Spinal cord (tissue), 10 donors: Measurements from ENCODE around the gene ALDH1A1. TPM values are rescaled to one million over a fixed set of nuclear protein-coding genes. Genes with fewer than 3 reads are reported as not detected.
"Not testable (repeated sequence)": the region's sequence is repeated elsewhere in the genome, so short reads cannot be mapped to it uniquely, and the experiment has no call there.

ENCODE experiments used
- DNase-seq, 6 donors: peaks; one replicate each; pipeline versions ENCODE4 v3.0.0 to v3.0.0-alpha.2; 2013 to 2015; ENCODE audit warnings: low spot score in 6 of 6, low read depth in 4 of 6
- H3K27ac ChIP-seq: one replicate; pipeline ENCODE4 v1.5.1; 2013; ENCODE audit warnings: low read depth, low read length, control low read depth
- H3K27me3 ChIP-seq: one replicate; pipeline ENCODE4 v1.6.1; 2013; ENCODE audit warnings: low read length; ENCODE audit not compliant: control insufficient read depth, insufficient read depth
- H3K36me3 ChIP-seq: one replicate; pipeline ENCODE4 v1.6.1; 2013; ENCODE audit warnings: low read length; ENCODE audit not compliant: control insufficient read depth, insufficient read depth
- H3K4me1 ChIP-seq: one replicate; pipeline ENCODE4 v1.6.1; 2013; ENCODE audit warnings: low read length; ENCODE audit not compliant: control insufficient read depth, insufficient read depth
- H3K4me3 ChIP-seq: one replicate; pipeline ENCODE4 v1.5.1; 2013; ENCODE audit warnings: low read depth, low read length, control low read depth
- H3K9me3 ChIP-seq: one replicate; pipeline ENCODE4 v1.6.1; 2013; ENCODE audit warnings: low read length; ENCODE audit not compliant: control insufficient read depth, insufficient read depth
- WGBS: methylation state at CpG from one replicate; pipeline ENCODE4 v1.1.5; 2013; ENCODE audit warnings: missing lambda C conversion rate; ENCODE audit not compliant: insufficient coverage; 5-methylcytosine and 5-hydroxymethylcytosine counted together
- polyA plus RNA-seq, 2 donors: library from polyadenylated mRNA; unstranded; fragments of 120-200 nt; gene quantifications; one replicate each; pipeline ENCODE4 v1.2.1, GENCODE V29; 2013; ENCODE audit not compliant: insufficient read length in 2 of 2
- total RNA-seq, 2 donors: library from RNA; depleted of rRNA in 1 of 2; stranded (reverse); fragments of 120-200 nt in 1 of 2; fragments of >200 nt in 1 of 2; gene quantifications; one replicate each; pipeline versions ENCODE4 v1.2.3 to v1.2.4, GENCODE V29; 2013 to 2014
- donor health status: healthy.

The ALDH1A1 gene
- total and polyA plus RNA-seq, 4 donors = 7.2 to 74.5 (median 18.5) TPM

GRCh38 chr9:72873456-72873855 lies 79.4 kb downstream of the ALDH1A1 start:
- Histone ChIP-seq H3K4me3 (no peak overlapping the region), H3K27me3 (no peaks in the 10 kb centered on the region), H3K27ac (no peak overlapping the region), H3K4me1 (no peaks in the 10 kb centered on the region), H3K36me3 (no peaks in the 10 kb centered on the region), H3K9me3 (peaks cover 1% of the 10 kb centered on the region)
- WGBS = no CpG with 5 or more reads among the region's 1 CpG
- no peak for DNase-seq

DNA sequence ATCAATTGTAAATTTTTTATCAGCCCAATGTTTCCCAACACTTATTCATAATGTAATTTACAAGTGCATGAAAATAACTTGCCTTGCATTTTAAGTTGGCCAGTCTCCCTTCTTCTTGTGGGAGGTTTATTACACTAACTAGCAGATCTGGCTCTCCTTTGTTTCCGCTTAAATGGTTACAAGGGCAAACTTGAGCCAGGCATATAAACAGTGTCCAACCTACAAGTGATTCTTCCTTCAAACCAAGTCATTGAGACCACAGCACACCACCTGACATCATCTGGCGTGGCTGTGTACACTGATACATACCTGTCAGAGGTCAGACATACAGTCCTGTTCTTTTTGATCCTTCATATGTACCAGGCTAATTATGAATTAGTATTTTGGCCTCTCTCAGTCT lies 80.1 kb downstream of the ALDH1A1 start:
- H3K9me3 ChIP-seq = no peaks in the 10 kb centered on the region
- DNase-seq = peak in 1 of 6 donors; percentile 4
- no peaks in the 10 kb centered on the region for H3K36me3 ChIP-seq
- H3K4me1 ChIP-seq = no peaks in the 10 kb centered on the region
- no peak overlapping the region for H3K27ac ChIP-seq
- H3K4me3 ChIP-seq = no peak overlapping the region
- no peaks in the 10 kb centered on the region for H3K27me3 ChIP-seq
- WGBS = 100% methylated on average over 1 of the region's 2 CpGs

GRCh38 chr9:72871685-72872084 lies 81.2 kb downstream of the ALDH1A1 start:
- no peak overlapping the region for H3K4me3 ChIP-seq
- H3K9me3 ChIP-seq = no peaks in the 10 kb centered on the region
- DNase-seq = peak in 3 of 6 donors; percentile 14 to 49 (median 41)
- no peaks in the 10 kb centered on the region for H3K27me3 ChIP-seq
- H3K27ac ChIP-seq = no peak overlapping the region
- WGBS = no CpG with 5 or more reads among the region's 3 CpGs
- no peaks in the 10 kb centered on the region for H3K36me3 ChIP-seq
- no peaks in the 10 kb centered on the region for H3K4me1 ChIP-seq

DNA sequence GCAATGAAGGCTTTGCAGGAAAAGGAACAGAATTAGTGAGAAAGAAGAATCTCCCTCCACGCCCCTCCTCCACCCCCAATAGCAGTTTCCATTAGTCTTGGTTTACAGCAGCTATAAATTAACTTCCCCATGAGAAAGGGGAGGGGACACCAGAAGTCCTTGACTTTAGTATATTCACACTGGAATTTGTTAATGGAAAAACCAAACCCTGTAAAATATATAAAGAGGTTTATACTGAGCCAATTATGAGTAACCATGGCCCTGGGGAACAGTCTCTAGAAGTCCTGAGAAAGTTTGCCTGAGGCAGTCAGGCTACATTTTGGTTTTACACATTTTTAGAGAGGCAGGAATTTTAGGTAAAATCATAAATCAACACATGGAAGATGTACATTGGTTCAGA lies 88.5 kb downstream of the ALDH1A1 start:
- no CpG with 5 or more reads among the region's 1 CpG for WGBS
- Histone ChIP-seq H3K36me3 (no peaks in the 10 kb centered on the region), H3K4me1 (no peaks in the 10 kb centered on the region), H3K27me3 (no peaks in the 10 kb centered on the region), H3K4me3 (no peak overlapping the region), H3K27ac (no peak overlapping the region), H3K9me3 (no peaks in the 10 kb centered on the region)
- DNase-seq = no peak

GRCh38 chr9:72863456-72864094 lies 89.3 kb downstream of the ALDH1A1 start:
- no peaks in the 10 kb centered on the region for H3K4me1 ChIP-seq
- H3K4me3 ChIP-seq = no peak overlapping the region
- H3K27me3 ChIP-seq = no peaks in the 10 kb centered on the region
- no peaks in the 10 kb centered on the region for H3K9me3 ChIP-seq
- no CpG with 5 or more reads among the region's 4 CpGs for WGBS
- no peak for DNase-seq
- H3K27ac ChIP-seq = no peak overlapping the region
- H3K36me3 ChIP-seq = no peaks in the 10 kb centered on the region

- not testable (repeated sequence) for H3K36me3 ChIP-seq, H3K4me1 ChIP-seq, H3K9me3 ChIP-seq, H3K27ac ChIP-seq, H3K27me3 ChIP-seq, DNase-seq, H3K4me3 ChIP-seq
- no CpG with 5 or more reads among the region's 7 CpGs for WGBS
These were observed 90.1 kb downstream of the ALDH1A1 start for GRCh38 chr9:72862788-72863187.

- no peak overlapping the region for H3K4me3 ChIP-seq
- DNase-seq = peak in 1 of 6 donors; percentile 31
- H3K27ac ChIP-seq = no peak overlapping the region
- H3K36me3 ChIP-seq = no peaks in the 10 kb centered on the region
- H3K9me3 ChIP-seq = no peaks in the 10 kb centered on the region
- WGBS = 33% methylated on average over 3 of the region's 5 CpGs
- H3K4me1 ChIP-seq = peaks cover 4% of the 10 kb centered on the region
- H3K27me3 ChIP-seq = no peaks in the 10 kb centered on the region
These were observed 94.6 kb downstream of the ALDH1A1 start for GRCh38 chr9:72858089-72858912.

- Histone ChIP-seq H3K4me3 (no peak overlapping the region), H3K27me3 (no peaks in the 10 kb centered on the region), H3K36me3 (no peaks in the 10 kb centered on the region), H3K27ac (no peak overlapping the region), H3K4me1 (peaks cover 4% of the 10 kb centered on the region), H3K9me3 (no peaks in the 10 kb centered on the region)
- no peak for DNase-seq
- WGBS = no CpG with 5 or more reads among the region's 2 CpGs
These were observed 95.2 kb downstream of the ALDH1A1 start for GRCh38 chr9:72857624-72857996.

GRCh38 chr9:72856972-72857623 lies 95.8 kb downstream of the ALDH1A1 start:
- H3K4me3 ChIP-seq = no peak overlapping the region
- H3K27ac ChIP-seq = no peak overlapping the region
- peak; percentile 45 to 95 (median 58) for DNase-seq
- no peaks in the 10 kb centered on the region for H3K36me3 ChIP-seq
- peaks cover 4% of the 10 kb centered on the region for H3K4me1 ChIP-seq
- no peaks in the 10 kb centered on the region for H3K27me3 ChIP-seq
- H3K9me3 ChIP-seq = no peaks in the 10 kb centered on the region
- WGBS = 61% methylated on average over 3 of the region's 8 CpGs
